GM06990 (cell line): ENCODE data around the gene RAB5IF.
A peak's percentile ranks its signal among the peaks of the same experiment; 100 is the strongest.
"Not testable (repeated sequence)": the region's sequence is repeated elsewhere in the genome, so short reads cannot be mapped to it uniquely, and the experiment has no call there.

Experiments
- DNase-seq: peaks from one replicate; pipeline ENCODE4 v3.0.0-alpha.2; 2011; ENCODE audit not compliant: insufficient read length; ENCODE audit errors: extremely low read depth
- H3K27me3 ChIP-seq: replicated peaks from 2 replicates; pipeline ENCODE4 v1.6.0; 2011; ENCODE audit warnings: low read length; ENCODE audit not compliant: control insufficient read depth, insufficient read depth
- H3K36me3 ChIP-seq: 2 replicates; pipeline ENCODE4 v1.5.1; 2011; ENCODE audit warnings: low read length; ENCODE audit not compliant: control insufficient read depth, insufficient read depth
- H3K4me3 ChIP-seq: replicated peaks from 2 replicates; pipeline ENCODE4 v1.5.1; 2011; ENCODE audit warnings: low read depth, mild to moderate bottlenecking, control low read depth, low read length
- CTCF ChIP-seq: IDR thresholded peaks from 2 replicates; pipeline ENCODE4 v1.5.1; 2011; ENCODE audit warnings: low read length, control low read depth, mild to moderate bottlenecking, inconsistent platforms; ENCODE audit not compliant: insufficient read depth, poor library complexity, severe bottlenecking

The RAB5IF gene

GRCh38 chr20:36606158-36607066 lies 833 bp downstream of the RAB5IF start:
- no peak for TF ChIP-seq CTCF
- peak overlapping the region; percentile 99 for H3K4me3 ChIP-seq
- no peaks in the 10 kb centered on the region for H3K27me3 ChIP-seq
- peaks cover 16% of the 10 kb centered on the region for H3K36me3 ChIP-seq
- no peak for DNase-seq

GRCh38 chr20:36607586-36608387 lies 2.2 kb downstream of the RAB5IF start:
- Histone ChIP-seq H3K36me3 (peaks cover 23% of the 10 kb centered on the region), H3K27me3 (no peaks in the 10 kb centered on the region), H3K4me3 (peak overlapping the region; percentile 99)
- DNase-seq, result no peak
- no peak for TF ChIP-seq CTCF

GRCh38 chr20:36608388-36608728 lies 2.8 kb downstream of the RAB5IF start:
- not testable (repeated sequence) for H3K4me3 ChIP-seq, DNase-seq, H3K27me3 ChIP-seq
- peaks cover 25% of the 10 kb centered on the region for H3K36me3 ChIP-seq

- TF ChIP-seq CTCF, result no peak
- peaks cover 43% of the 10 kb centered on the region for H3K36me3 ChIP-seq
- DNase-seq, result no peak
- H3K4me3 ChIP-seq, result no peak overlapping the region
- no peaks in the 10 kb centered on the region for H3K27me3 ChIP-seq
These were observed 6.0 kb downstream of the RAB5IF start for GRCh38 chr20:36611625-36612024.

GRCh38 chr20:36613974-36614373 lies 8.4 kb downstream of the RAB5IF start:
- peaks cover 38% of the 10 kb centered on the region for H3K36me3 ChIP-seq
- no peaks in the 10 kb centered on the region for H3K27me3 ChIP-seq
- no peak overlapping the region for H3K4me3 ChIP-seq
- no peak for TF ChIP-seq CTCF
- DNase-seq, result no peak
